H1 (cell line): Measurements from ENCODE around the gene FKBP2. TPM values are rescaled to one million over a fixed set of nuclear protein-coding genes. Genes with fewer than 3 reads are reported as not detected.

Experiments used
- ATF2 ChIP-seq: IDR thresholded peaks from 2 replicates; pipeline ENCODE4 v1.6.1; 2012; ENCODE audit warnings: low read length, inconsistent platforms
- BCL11A ChIP-seq, 2 experiments: IDR thresholded peaks; one replicate each; pipeline ENCODE4 v1.6.1; 2011; ENCODE audit warnings: low read depth in 2 of 2, low read length in 2 of 2, mild to moderate bottlenecking in 2 of 2
- CBX5 ChIP-seq: fragments of 300-800, 300-1000 bp; sonication (generic); IDR thresholded peaks from 2 replicates; pipeline ENCODE4 v1.7.1; 2016; ENCODE audit warnings: antibody characterized with exemption, low read length, low read depth
- CHD7 ChIP-seq: fragments of 300-600 bp; sonication (generic); IDR thresholded peaks from 2 replicates; pipeline ENCODE4 v1.7.1; 2012; ENCODE audit warnings: low read length, moderate library complexity, mild to moderate bottlenecking, inconsistent platforms; ENCODE audit not compliant: insufficient replicate concordance
- CREB1 ChIP-seq: IDR thresholded peaks from 2 replicates; pipeline ENCODE4 v1.6.1; 2012; ENCODE audit warnings: inconsistent platforms
- KDM5A ChIP-seq: fragments of 200-600 bp; IDR thresholded peaks from 2 replicates; pipeline ENCODE4 v1.7.1; 2012; ENCODE audit warnings: mild to moderate bottlenecking, low read length, inconsistent platforms, mixed read lengths
- RAD21 ChIP-seq, 2 experiments: IDR thresholded peaks in 1 of 2; conservative IDR thresholded peaks in 1 of 2; 2 replicates each; pipeline ENCODE4 v1.6.1; 2011; ENCODE audit warnings: low read depth in 2 of 2, low read length in 2 of 2, improper control_type of control experiment in 1 of 2, inconsistent platforms in 1 of 2, mild to moderate bottlenecking in 1 of 2, moderate library complexity in 1 of 2
- RBBP5 ChIP-seq: IDR thresholded peaks from 2 replicates; pipeline ENCODE4 v1.7.1; 2012; ENCODE audit warnings: low read depth, mild to moderate bottlenecking, inconsistent platforms, low read length, moderate library complexity, borderline replicate concordance
- ZNF274 ChIP-seq: IDR thresholded peaks from 2 replicates; pipeline ENCODE4 v1.7.0; 2012; ENCODE audit warnings: low read length, borderline replicate concordance; ENCODE audit errors: extremely low read depth
- polyA plus RNA-seq, 7 experiments: library from polyadenylated mRNA; depleted of rRNA in 3 of 7; stranded (reverse) in 5 of 7; unstranded in 2 of 7; fragments of >200 nt in 5 of 7; fragments of 200-250 nt in 2 of 7; gene quantifications; 1 replicate in 5 of 7; 2 replicates in 1 of 7; 4 replicates in 1 of 7; pipeline versions ENCODE4 v1.2.1 to v1.2.3, GENCODE V29; 2011 to 2013; ENCODE audit warnings: missing spikeins in 2 of 7, mixed read lengths in 2 of 7
- total RNA-seq: library from RNA; stranded (reverse); fragmentation: NEBNext Ultra II Directional; extraction: Animal tissue kit (Norgen Biotek cat#: 25700); gene quantifications from 2 replicates; pipeline ENCODE4 v1.2.1, GENCODE V29; 2021

FKBP2 gene
- total and polyA plus RNA-seq, 2 of the 8 experiments (the other 6 are each of a cell fraction or from before 2014, with no cell fraction given), result 41.7 to 52.5 TPM

DNA sequence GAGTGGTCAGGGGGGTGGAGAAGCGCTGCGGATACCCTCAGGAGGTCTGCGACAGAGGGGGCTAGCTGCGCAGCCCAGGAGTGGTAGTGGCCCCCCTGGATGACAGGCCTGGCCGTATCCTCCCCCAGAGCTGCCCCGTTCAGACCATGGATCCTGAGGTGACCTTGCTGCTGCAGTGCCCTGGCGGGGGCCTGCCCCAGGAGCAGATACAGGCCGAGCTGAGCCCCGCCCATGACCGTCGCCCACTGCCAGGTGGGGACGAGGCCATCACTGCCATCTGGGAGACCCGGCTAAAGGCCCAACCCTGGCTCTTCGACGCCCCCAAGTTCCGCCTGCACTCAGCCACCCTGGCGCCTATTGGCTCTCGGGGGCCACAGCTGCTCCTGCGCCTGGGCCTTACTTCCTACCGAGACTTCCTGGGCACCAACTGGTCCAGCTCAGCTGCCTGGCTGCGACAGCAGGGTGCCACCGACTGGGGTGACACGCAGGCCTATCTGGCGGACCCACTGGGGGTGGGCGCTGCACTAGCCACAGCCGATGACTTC is 14.3 kb upstream of the FKBP2 start (continued):
- TF ChIP-seq CHD7 (no peak), CREB1 (no peak), ZNF274 (no peak), KDM5A (no peak), ATF2 (no peak), BCL11A (IDR thresholded peaks at IDR 0.05; ENCODE audit: low read depth in 2 of 2, low read length in 2 of 2) (no peak), CBX5 (no peak), RAD21 (IDR thresholded peaks at IDR 0.05 in 1 of 2, conservative IDR thresholded peaks at IDR 0.05 in 1 of 2; ENCODE audit: low read depth in 2 of 2, low read length in 2 of 2) (no peak), RBBP5 (no peak)
